Keratinocyte (primary cell): ENCODE results near the gene ELF2. TPM values are rescaled to one million over a fixed set of nuclear protein-coding genes. Genes with fewer than 3 reads are reported as not detected.

Experiments used
- DNase-seq: peaks from one replicate; pipeline ENCODE4 v3.0.0-alpha.2; 2011; ENCODE audit warnings: low read depth, missing footprints, low spot score
- FAIRE-seq: peaks from 2 replicates; lab custom pipeline; 2011; peaks lifted over from hg19 to GRCh38; lab: Jason Lieb, UNC
- H2AFZ ChIP-seq: 2 replicates; pipeline ENCODE4 v1.6.0; 2012; ENCODE audit warnings: low read length, control low read depth, inconsistent platforms; ENCODE audit not compliant: control insufficient read depth
- H3K27ac ChIP-seq: 2 replicates; pipeline ENCODE4 v1.5.1; 2011; ENCODE audit warnings: low read length; ENCODE audit not compliant: control insufficient read depth, insufficient read depth
- H3K27me3 ChIP-seq: 3 replicates; pipeline ENCODE4 v1.6.0; 2011; ENCODE audit warnings: low read length; ENCODE audit not compliant: control insufficient read depth, insufficient read depth; ENCODE audit errors: extremely low read depth
- H3K36me3 ChIP-seq, 2 experiments: 2 replicates in 1 of 2; 3 replicates in 1 of 2; pipeline ENCODE4 v1.5.1; 2011; ENCODE audit warnings: low read length in 2 of 2, mild to moderate bottlenecking in 1 of 2; ENCODE audit not compliant: control insufficient read depth in 2 of 2, insufficient read depth in 2 of 2; ENCODE audit errors: extremely low read depth in 1 of 2
- H3K4me1 ChIP-seq: 3 replicates; pipeline ENCODE4 v1.5.1; 2011; ENCODE audit warnings: low read length; ENCODE audit not compliant: control insufficient read depth, insufficient read depth; ENCODE audit errors: extremely low read depth
- H3K4me2 ChIP-seq: 3 replicates; pipeline ENCODE4 v1.6.0; 2011; ENCODE audit warnings: low read depth, low read length; ENCODE audit not compliant: control insufficient read depth, insufficient read depth; ENCODE audit errors: extremely low read depth
- H3K4me3 ChIP-seq, 3 experiments: fragments of 200-600 bp in 1 of 3; sonication (generic) in 1 of 3; 2 replicates in 2 of 3; 3 replicates in 1 of 3; pipeline ENCODE4 v1.5.1; 2011 to 2016; ENCODE audit warnings: low read length in 3 of 3, mild to moderate bottlenecking in 3 of 3, control low read depth in 2 of 3, inconsistent platforms in 1 of 3, low read depth in 1 of 3, mixed read lengths in 1 of 3, mixed run types in 1 of 3, moderate library complexity in 1 of 3; ENCODE audit not compliant: control insufficient read depth in 2 of 3, insufficient read depth in 2 of 3; ENCODE audit errors: extremely low read depth in 1 of 3
- H3K79me2 ChIP-seq: 2 replicates; pipeline ENCODE4 v1.6.0; 2012; ENCODE audit warnings: low read length; ENCODE audit not compliant: control insufficient read depth, insufficient read depth
- H3K9ac ChIP-seq: 3 replicates; pipeline ENCODE4 v1.6.0; 2011; ENCODE audit warnings: low read length; ENCODE audit not compliant: control insufficient read depth, insufficient read depth; ENCODE audit errors: extremely low read depth
- H3K9me1 ChIP-seq: 3 replicates; pipeline ENCODE4 v1.6.0; 2011; ENCODE audit warnings: low read length; ENCODE audit not compliant: control insufficient read depth, insufficient read depth; ENCODE audit errors: extremely low read depth
- H3K9me3 ChIP-seq: 2 replicates; pipeline ENCODE4 v1.5.1; 2012; ENCODE audit warnings: low read depth, low read length; ENCODE audit not compliant: control insufficient read depth
- H4K20me1 ChIP-seq: 3 replicates; pipeline ENCODE4 v1.6.0; 2011; ENCODE audit warnings: low read length; ENCODE audit not compliant: control insufficient read depth, insufficient read depth; ENCODE audit errors: extremely low read depth
- CTCF ChIP-seq, 3 experiments: IDR thresholded peaks in 1 of 3; conservative IDR thresholded peaks in 1 of 3; optimal IDR thresholded peaks in 1 of 3; 2 replicates in 2 of 3; 3 replicates in 1 of 3; pipeline versions ENCODE3 to v1.5.1; 2011; ENCODE audit warnings: low read length in 3 of 3, mild to moderate bottlenecking in 3 of 3, moderate library complexity in 2 of 3, control low read depth in 1 of 3, inconsistent platforms in 1 of 3; ENCODE audit not compliant: insufficient read depth in 2 of 3; ENCODE audit errors: extremely low read depth in 1 of 3
- EZH2 ChIP-seq: IDR thresholded peaks from one replicate; pipeline ENCODE4 v1.6.1; 2012; ENCODE audit warnings: inconsistent platforms, mild to moderate bottlenecking, low read length, moderate library complexity
- dilution Hi-C: fragments of 300-500 bp; cut with MboI; formaldehyde crosslinking; loops from one replicate; pipeline ENCODE4 v1.7.0; 2020; ENCODE audit warnings: low sequenced_read_pairs; ENCODE audit not compliant: extremely low pct_ligation_motif_present
- polyA plus RNA-seq, 5 experiments: library from polyadenylated mRNA; depleted of rRNA in 3 of 5; stranded (reverse) in 3 of 5; stranded (forward) in 1 of 5; unstranded in 1 of 5; fragments of >200 nt; gene quantifications; 1 replicate in 1 of 5; 2 replicates in 3 of 5; 3 replicates in 1 of 5; pipeline versions ENCODE4 v1.2.1 to v1.2.3, GENCODE V29; 2011 to 2012; ENCODE audit warnings: missing spikeins in 2 of 5, low read depth in 1 of 5, low replicate concordance in 1 of 5

ELF2 gene
- polyA plus RNA-seq, 1 donor (not counting 4 experiments of a cell fraction or from before 2014, with no cell fraction given), result 19.6 TPM

GRCh38 chr4:139191373-139191772, 14.4 kb upstream of the ELF2 start:
- no peak overlapping the region for H3K9ac ChIP-seq
- H3K79me2 ChIP-seq, result no peaks in the 10 kb centered on the region
- H3K4me1 ChIP-seq, result no peaks in the 10 kb centered on the region
- no peak overlapping the region for H3K4me2 ChIP-seq
- no peak for FAIRE-seq
- H2AFZ ChIP-seq, result peak overlapping the region; percentile 58
- no peaks in the 10 kb centered on the region for H4K20me1 ChIP-seq
- H3K27me3 ChIP-seq, result no peaks in the 10 kb centered on the region
- no peak overlapping the region for H3K27ac ChIP-seq
- dilution Hi-C loops, result no loop called here
- no peak overlapping the region for H3K4me3 ChIP-seq
- H3K9me1 ChIP-seq, result no peaks in the 10 kb centered on the region
- no peaks in the 10 kb centered on the region for H3K36me3 ChIP-seq
- TF ChIP-seq EZH2 (no peak), CTCF (optimal IDR thresholded peaks at IDR 0.05 in 1 of 3, IDR thresholded peaks at IDR 0.05 in 1 of 3, conservative IDR thresholded peaks at IDR 0.05 in 1 of 3; ENCODE audit: extremely low read depth in 1 of 3, insufficient read depth in 2 of 3, low read length in 3 of 3) (no peak)
- DNase-seq, result no peak
- no peaks in the 10 kb centered on the region for H3K9me3 ChIP-seq

GRCh38 chr4:139189972-139190371, 13.0 kb upstream of the ELF2 start:
- H3K27me3 ChIP-seq, result no peaks in the 10 kb centered on the region
- dilution Hi-C loops, result no loop called here
- no peaks in the 10 kb centered on the region for H4K20me1 ChIP-seq
- TF ChIP-seq EZH2 (no peak), CTCF (optimal IDR thresholded peaks at IDR 0.05 in 1 of 3, IDR thresholded peaks at IDR 0.05 in 1 of 3, conservative IDR thresholded peaks at IDR 0.05 in 1 of 3; ENCODE audit: extremely low read depth in 1 of 3, insufficient read depth in 2 of 3, low read length in 3 of 3) (no peak)
- no peaks in the 10 kb centered on the region for H3K9me3 ChIP-seq
- H3K9ac ChIP-seq, result no peak overlapping the region
- no peaks in the 10 kb centered on the region for H3K36me3 ChIP-seq
- H3K27ac ChIP-seq, result no peak overlapping the region
- DNase-seq (no peak), FAIRE-seq (no peak)
- H3K4me1 ChIP-seq, result no peaks in the 10 kb centered on the region
- no peak overlapping the region for H3K4me3 ChIP-seq
- no peaks in the 10 kb centered on the region for H3K9me1 ChIP-seq
- H3K79me2 ChIP-seq, result no peaks in the 10 kb centered on the region
- no peak overlapping the region for H3K4me2 ChIP-seq
- no peak overlapping the region for H2AFZ ChIP-seq
